ENCODE results near the gene RNF220.

- no peak for TF ChIP-seq CTCF (IDR thresholded peaks at IDR 0.05; ENCODE audit: insufficient read depth, low read depth, low read length)
- no peak for TF ChIP-seq EZH2 (IDR thresholded peaks at IDR 0.05; ENCODE audit: insufficient read depth, low read length)
Observed at GRCh38 chr1:44696789-44697345, 291.8 kb downstream of the RNF220 start.

Measured in astrocyte (in vitro differentiated cells and primary cell).